ENCODE measurements around the gene BTG4. TPM values are rescaled to one million over a fixed set of nuclear protein-coding genes. Genes with fewer than 3 reads are reported as not detected.

Gene BTG4
- total and polyA plus RNA-seq, 9 of the 15 experiments (the other 6 are each of a cell fraction or from before 2014, with no cell fraction given), result not detected

- BruUV-seq (replicated peaks), result no TSS peak
- no peak for DNase-seq (ENCODE audit: extremely low read depth in 1 of 4, low spot score in 3 of 4)
- intact Hi-C loops (cut with micrococcal nuclease) (no loop called here), in situ Hi-C loops (cut with MboI) (no loop called here)
- Histone ChIP-seq H3K27ac (ENCODE audit: extremely low read depth, low read depth, low read length) (no peak overlapping the region), H3K9ac (ENCODE audit: insufficient read depth in 1 of 2, low read depth in 2 of 2, low read length in 2 of 2) (no peak overlapping the region), H3K9me1 (ENCODE audit: control insufficient read depth, insufficient read depth, low read length) (no peaks in the 10 kb centered on the region), H3K4me3 (no peak overlapping the region), H3K79me2 (ENCODE audit: control insufficient read depth, insufficient read depth, low read length) (no peaks in the 10 kb centered on the region), H3K27me3 (ENCODE audit: control insufficient read depth in 2 of 2, insufficient read depth in 2 of 2, low read length in 2 of 2) (no peaks in the 10 kb centered on the region; a peak in 1 of 5 replicates), H3K9me3 (replicated peaks; ENCODE audit: control insufficient read depth, insufficient read depth, low read depth, low read length) (no peaks in the 10 kb centered on the region), H4K20me1 (replicated peaks; ENCODE audit: control insufficient read depth, insufficient read depth, low read length) (no peaks in the 10 kb centered on the region), H3K36me3 (ENCODE audit: control insufficient read depth, insufficient read depth, low read length) (no peaks in the 10 kb centered on the region), H3K4me2 (ENCODE audit: insufficient read depth, low read length) (no peak overlapping the region), H3K4me1 (replicated peaks in 1 of 2; ENCODE audit: control insufficient read depth in 2 of 2, insufficient read depth in 2 of 2, low read length in 2 of 2) (no peaks in the 10 kb centered on the region; a peak in 1 of 5 replicates), H2AFZ (ENCODE audit: low read depth, low read length) (no peak overlapping the region)
- no peak for TF ChIP-seq SREBF2 (CRISPR knock-in tag; IDR thresholded peaks at IDR 0.05)
- TF ChIP-seq GABPA (tag; conservative IDR thresholded peaks at IDR 0.05; ENCODE audit: low read depth), result no peak
- no peak for TF ChIP-seq SRF (CRISPR knock-in tag; IDR thresholded peaks at IDR 0.05)
- WGBS (ENCODE audit: insufficient coverage, low coverage, missing lambda C conversion rate), result 10% methylated on average over 3 of the region's 3 CpGs
- ChIA-PET POLR2A (interaction anchor here (0.8 kb wide), 1 partner anchor 18 kb away, joined by 3 read pairs; no protein-coding TSS in a partner anchor), CTCF (ENCODE audit: low intra/inter-chr PET ratio) (no interaction called here)
- no peak for ATAC-seq
- no peak for FAIRE-seq
Observed at GRCh38 chr11:111561306-111561705, 49.1 kb upstream of the BTG4 start.

- POLR2A ChIA-PET, result interaction anchor here (0.8 to 1.4 kb wide), 3 partner anchors 17 to 44 kb away, joined by 3 read pairs; no protein-coding TSS in a partner anchor
- no peak overlapping the region for H3K9ac ChIP-seq (ENCODE audit: insufficient read depth in 1 of 2, low read depth in 2 of 2, low read length in 2 of 2)
- 80% methylated on average over 3 of the region's 3 CpGs for WGBS (ENCODE audit: insufficient coverage, low coverage, missing lambda C conversion rate)
- TF ChIP-seq CCAR2 (IDR thresholded peaks at IDR 0.05; ENCODE audit: low read depth, low read length), result no peak
- no peak for TF ChIP-seq TCF15 (CRISPR knock-in tag; IDR thresholded peaks at IDR 0.05)
- TF ChIP-seq EP300 (IDR thresholded peaks at IDR 0.05; ENCODE audit: low read length), result no peak
- no peak for TF ChIP-seq MEF2D (tag; conservative IDR thresholded peaks at IDR 0.05; ENCODE audit: low read depth)
- TF ChIP-seq HMG20A (CRISPR knock-in tag; conservative IDR thresholded peaks at IDR 0.05), result no peak
- TF ChIP-seq ZNF184 (CRISPR knock-in tag; IDR thresholded peaks at IDR 0.05), result no peak
- no peak for TF ChIP-seq ATF7 (IDR thresholded peaks at IDR 0.05)
- no peak for TF ChIP-seq NCOA4 (IDR thresholded peaks at IDR 0.05; ENCODE audit: partially characterized antibody)
- no peak for TF ChIP-seq PYGO2 (tag; IDR thresholded peaks at IDR 0.05)
- CTCF ChIA-PET (ENCODE audit: low intra/inter-chr PET ratio), result no interaction called here
- no peak for DNase-seq (ENCODE audit: extremely low read depth in 1 of 4, low spot score in 3 of 4)
- no peak overlapping the region for H3K4me3 ChIP-seq
- H3K4me1 ChIP-seq (replicated peaks in 1 of 2; ENCODE audit: control insufficient read depth in 2 of 2, insufficient read depth in 2 of 2, low read length in 2 of 2), result no peaks in the 10 kb centered on the region; a peak in 1 of 5 replicates
- no peaks in the 10 kb centered on the region for H3K9me1 ChIP-seq (ENCODE audit: control insufficient read depth, insufficient read depth, low read length)
- no TSS peak for BruUV-seq (replicated peaks)
- in situ Hi-C loops (cut with MboI), result no loop called here
- no peaks in the 10 kb centered on the region for H3K36me3 ChIP-seq (ENCODE audit: control insufficient read depth, insufficient read depth, low read length)
- H3K9me3 ChIP-seq (replicated peaks; ENCODE audit: control insufficient read depth, insufficient read depth, low read depth, low read length), result no peaks in the 10 kb centered on the region
- H4K20me1 ChIP-seq (replicated peaks; ENCODE audit: control insufficient read depth, insufficient read depth, low read length), result no peaks in the 10 kb centered on the region
- no peak for ATAC-seq
- H3K4me2 ChIP-seq (ENCODE audit: insufficient read depth, low read length), result no peak overlapping the region
- no peaks in the 10 kb centered on the region; a peak in 1 of 5 replicates for H3K27me3 ChIP-seq (ENCODE audit: control insufficient read depth in 2 of 2, insufficient read depth in 2 of 2, low read length in 2 of 2)
- H3K27ac ChIP-seq (ENCODE audit: extremely low read depth, low read depth, low read length), result no peak overlapping the region
- no peak overlapping the region for H2AFZ ChIP-seq (ENCODE audit: low read depth, low read length)
- no peak for FAIRE-seq
- no peaks in the 10 kb centered on the region for H3K79me2 ChIP-seq (ENCODE audit: control insufficient read depth, insufficient read depth, low read length)
- intact Hi-C loops (cut with micrococcal nuclease), result no loop called here
Observed at GRCh38 chr11:111560800-111561199, 48.6 kb upstream of the BTG4 start.

Measured in K562 (cell line).